NCI-H1105 treated with DMSO at 0.1 percent for 48 hours (cell line): ENCODE results near the gene HOXA9.

Source experiments
- DNase-seq: peaks from one replicate; lab custom pipeline; 2025; lab: John Stamatoyannopoulos, UW

The HOXA9 gene

DNA sequence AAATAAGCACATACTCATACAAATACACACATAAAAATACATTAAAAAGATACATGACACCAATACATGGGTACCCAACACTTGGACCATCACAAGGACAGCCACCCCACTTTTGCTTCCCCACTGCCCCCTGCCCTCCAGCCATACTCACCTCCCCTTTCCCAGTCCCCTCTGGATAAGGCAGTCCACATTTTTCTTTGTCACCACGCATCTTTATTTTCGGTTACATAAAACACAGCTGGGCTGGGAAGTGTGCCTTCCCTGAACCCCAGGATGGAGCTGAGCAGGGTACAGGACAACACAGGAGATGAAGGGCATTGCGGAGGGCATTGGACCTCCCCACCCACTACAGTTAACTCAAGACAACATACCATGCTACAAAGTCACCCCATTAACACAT is 11.8 kb downstream of the HOXA9 start:
- DNase-seq = no peak

DNA sequence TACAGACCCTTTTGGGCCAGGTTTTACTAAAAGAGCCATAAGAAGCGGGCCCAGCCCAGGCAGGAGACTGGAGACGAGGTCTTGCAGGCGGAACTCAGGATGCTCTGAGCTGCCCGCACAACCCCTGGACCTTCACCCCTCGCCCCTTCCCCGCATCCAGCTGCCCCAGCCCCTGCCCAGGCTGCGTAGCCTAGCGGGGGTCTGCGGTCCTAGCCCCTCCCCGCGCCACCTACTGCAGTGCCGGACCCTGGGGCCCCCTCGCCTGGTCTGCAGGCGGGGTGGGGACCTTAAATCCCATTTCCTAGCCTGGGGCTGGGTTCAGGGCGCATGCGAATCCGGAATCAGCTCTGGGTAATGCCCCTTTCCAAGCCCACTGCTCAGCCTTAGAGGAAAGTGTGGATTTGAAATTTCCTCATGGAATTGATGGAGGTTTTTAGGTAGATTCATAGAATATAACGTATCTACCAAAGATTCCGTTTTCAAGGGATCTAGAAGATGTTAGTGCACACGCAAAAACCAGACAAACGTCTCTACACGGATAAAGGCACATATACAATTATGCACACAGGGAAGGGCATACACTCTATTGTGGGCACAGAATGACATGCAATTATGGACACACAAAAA is 12.4 kb downstream of the HOXA9 start:
- no peak for DNase-seq

DNA sequence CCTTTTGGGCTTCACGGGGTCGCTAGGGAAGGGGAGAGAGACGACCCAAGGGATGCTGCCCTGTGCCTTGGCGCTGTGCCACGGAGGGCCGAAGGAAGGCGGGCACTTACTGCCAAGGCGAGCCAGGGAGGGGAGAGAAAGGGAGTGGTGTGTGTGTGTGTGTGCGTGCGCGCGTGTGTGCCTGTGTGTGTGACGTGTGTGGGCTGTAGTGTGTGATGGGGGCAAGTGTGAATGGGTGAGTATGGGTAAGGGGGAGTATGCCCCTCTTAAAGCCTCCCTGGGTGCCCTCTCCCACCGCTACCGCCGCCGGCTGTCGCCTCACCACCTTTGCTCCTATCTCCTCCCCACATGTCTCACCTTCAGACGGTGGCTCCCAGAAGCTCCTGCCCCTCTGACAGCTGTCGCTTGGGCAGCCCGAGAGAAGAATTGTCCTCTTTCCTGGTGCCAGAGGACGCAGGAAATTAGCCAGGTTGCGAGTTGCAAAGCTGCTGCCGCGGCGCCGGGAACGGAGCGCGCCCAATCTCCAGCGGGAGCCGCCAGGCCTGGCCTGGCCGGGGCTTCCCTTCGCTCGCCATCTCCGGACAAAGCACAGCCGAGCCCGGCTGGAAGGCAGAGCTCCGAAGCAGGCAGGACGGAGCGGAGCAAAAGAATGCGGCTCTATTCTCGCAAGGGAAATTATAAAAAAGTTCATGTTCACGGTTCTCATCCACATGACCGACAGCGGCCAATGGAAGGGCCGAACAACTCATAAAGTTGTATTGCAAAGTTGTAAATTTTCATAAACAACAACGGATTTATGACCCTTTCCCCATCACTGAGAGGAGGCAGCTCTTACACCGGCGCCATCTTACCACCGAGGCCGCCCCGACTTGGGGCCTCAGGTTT is 13.2 kb downstream of the HOXA9 start, which contains the start of gene HOXA3:
TSS of gene HOXA3 (minus strand) at position 653 of the 885 bp plus-strand sequence. CDS start 41,943 bp downstream, outside the sequence.
- no peak for DNase-seq

DNA sequence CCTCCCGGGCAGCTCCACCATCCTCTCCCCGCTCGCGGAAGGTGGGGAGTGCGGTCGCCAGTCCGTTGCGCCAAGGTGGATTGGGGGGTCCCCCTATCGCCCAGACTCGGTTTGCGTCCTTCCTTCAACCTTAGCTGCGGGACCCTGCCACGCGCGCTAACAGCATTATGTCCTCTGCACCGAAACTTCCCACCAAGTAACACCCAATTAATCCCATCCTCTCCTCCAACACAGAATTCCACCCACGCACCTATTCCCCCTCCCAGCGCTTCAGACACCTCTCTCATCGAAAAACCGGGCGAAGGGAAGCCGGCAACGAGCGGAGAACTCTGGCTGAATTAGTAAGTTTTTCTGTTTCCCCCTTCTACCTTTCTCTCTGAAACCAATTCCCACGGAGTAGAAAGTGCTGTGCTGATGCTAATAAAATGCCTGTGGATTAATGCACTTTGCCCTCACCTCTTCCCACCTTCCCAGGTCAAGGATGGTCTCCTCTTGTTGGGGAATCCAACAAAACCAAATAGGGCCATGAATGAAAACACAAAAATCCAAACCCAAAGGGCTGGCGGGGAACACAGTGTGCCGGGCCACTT is 13.9 kb downstream of the HOXA9 start:
- DNase-seq = no peak

DNA sequence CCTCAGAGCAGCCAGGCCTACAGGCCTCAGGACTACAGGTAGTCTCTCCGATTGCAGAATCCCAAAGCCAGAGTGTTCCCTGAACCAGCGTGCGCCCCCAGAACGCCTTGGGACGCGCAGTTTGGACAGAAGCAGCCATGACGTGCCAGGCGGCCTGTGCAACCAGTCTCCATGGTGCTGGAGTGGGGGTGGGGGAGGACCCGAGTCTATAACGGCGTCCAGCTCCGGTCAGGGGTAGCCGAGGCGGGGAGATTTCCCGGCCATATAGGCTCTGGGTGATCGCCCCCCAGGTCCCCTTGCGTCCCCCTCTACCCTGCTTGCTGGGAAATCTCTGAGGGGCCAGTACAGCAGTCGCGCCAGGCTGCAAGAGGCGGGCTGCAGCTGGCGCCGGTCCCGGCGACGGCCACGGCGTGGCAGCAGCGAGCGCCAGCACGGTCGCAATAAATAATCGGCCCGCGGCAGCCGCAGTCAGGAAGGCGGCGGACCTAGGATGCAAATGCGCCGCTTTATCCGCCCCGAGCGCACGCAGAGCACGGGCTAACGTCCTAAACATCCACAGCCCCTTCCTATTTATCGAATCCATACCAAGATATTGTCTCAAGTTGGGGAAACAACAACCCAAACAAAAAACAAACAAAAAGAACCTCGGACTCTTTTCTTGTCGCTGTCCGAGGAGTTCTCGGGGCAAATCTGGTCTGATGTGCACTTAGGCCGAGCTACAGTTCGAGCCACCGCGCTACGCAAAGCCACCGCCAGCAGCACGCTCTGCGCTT is 14.6 kb downstream of the HOXA9 start:
- peak; percentile 86 for DNase-seq

DNA sequence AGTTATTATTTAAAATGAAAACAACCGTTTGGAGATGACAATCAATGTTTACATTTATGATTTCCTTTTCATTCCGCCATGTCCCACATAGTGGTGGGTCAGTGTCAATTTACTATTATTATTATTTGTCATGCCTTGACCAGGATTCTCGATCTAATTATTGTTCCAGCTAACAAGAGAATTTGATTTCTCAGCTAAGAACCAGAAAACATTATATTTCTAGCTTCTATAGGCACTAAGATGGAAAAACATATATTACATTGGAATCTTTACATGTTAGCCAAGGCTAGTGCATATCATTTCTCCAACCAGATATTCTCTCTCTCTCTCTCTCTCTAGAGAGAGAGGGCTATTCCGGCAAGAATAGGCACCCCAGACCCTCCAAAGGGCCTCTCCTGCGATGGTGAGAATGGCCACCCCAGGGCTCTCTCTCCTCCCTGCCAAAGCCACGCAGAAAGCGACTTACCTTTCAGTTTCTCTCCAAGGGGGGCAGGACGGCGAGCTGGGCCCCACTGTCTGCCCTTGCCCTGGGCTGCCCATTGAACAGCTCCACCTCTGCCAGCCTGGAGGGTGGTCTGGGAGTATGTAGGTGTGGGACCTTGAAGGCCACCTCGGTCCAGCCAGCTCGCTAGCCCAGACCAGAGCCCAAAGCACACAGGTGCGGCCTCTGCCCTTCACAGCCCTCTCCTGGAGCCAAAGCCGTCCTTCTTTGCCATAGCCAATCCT is 15.3 kb downstream of the HOXA9 start:
- peak; percentile 47 for DNase-seq

DNA sequence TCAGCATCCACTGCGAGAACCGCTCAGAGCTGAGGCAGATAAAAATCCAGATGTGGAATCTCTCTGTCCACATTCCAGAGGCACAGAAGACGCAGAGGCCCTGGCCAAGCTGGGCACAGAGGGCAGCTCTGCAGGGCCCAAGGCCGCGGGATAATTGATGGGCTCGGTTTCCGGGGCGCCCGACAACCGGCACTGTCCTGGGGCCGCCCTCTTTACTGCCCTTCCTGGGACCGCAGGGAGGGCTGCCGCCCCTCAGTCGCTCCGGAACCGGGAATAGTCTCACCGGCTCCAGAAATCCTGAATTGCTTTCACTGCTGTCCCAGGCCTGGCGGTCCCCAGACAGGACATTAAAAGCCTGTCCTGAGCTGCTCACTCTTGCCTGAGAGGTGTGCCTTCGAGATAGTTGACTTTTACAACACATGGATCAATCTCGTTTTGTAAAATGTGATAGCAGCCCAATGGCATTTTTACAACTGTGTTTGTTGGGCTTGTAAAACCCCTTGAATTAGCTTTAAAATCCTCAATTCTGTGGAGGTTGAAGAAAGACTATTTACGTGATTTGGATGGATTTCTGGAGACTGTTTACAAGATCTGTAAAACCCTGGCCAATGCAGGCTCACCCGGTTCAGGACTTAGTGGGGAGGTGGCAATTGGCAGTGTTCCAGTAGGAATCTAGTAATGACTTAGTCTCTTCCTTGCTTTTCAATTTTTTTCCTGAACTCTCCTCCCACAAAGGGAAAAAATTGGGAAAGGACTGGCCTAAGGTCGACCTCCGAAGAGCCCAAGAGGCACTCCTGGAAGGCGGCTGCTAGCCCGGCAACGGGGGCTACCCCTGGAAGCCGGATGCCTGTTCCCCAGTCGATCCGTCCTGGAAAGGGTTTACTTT is 16.3 kb downstream of the HOXA9 start:
- DNase-seq = peak; percentile 41

DNA sequence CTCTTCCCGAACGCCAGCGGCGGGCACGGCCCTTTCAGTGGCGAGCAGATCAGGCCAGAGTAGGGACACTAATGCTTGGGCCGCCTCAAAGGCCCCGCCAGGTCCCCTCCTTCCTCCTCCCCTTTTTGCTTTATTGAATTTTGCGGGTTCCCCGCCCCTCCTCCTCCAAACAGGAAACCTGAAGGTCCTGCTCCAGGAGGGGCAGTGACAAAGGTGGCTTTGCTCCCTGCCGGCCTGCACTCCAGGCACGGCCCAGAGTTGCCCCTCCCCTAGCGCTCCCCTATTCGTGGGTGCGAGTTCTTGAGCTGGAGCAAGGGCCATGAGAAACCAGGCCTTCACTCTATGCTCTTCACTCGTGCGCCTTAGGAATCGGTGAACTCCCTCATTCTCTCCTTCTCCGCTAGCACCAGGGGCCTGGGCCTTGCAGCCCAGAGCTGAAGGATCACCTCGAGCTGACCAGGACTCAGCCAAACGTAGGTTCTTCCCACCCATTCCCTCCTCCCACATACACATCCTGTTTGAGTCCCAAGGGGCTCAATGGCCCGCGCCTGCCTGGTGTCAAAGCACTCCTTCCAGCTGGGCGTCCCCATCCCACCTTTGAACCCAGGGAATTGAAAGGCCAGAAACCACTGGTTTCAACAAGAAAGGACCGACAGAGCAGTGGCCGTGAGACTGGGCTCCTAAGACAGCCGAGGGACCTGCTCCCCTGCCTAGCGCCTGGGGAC is 17.1 kb downstream of the HOXA9 start:
- peak; percentile 63 for DNase-seq

DNA sequence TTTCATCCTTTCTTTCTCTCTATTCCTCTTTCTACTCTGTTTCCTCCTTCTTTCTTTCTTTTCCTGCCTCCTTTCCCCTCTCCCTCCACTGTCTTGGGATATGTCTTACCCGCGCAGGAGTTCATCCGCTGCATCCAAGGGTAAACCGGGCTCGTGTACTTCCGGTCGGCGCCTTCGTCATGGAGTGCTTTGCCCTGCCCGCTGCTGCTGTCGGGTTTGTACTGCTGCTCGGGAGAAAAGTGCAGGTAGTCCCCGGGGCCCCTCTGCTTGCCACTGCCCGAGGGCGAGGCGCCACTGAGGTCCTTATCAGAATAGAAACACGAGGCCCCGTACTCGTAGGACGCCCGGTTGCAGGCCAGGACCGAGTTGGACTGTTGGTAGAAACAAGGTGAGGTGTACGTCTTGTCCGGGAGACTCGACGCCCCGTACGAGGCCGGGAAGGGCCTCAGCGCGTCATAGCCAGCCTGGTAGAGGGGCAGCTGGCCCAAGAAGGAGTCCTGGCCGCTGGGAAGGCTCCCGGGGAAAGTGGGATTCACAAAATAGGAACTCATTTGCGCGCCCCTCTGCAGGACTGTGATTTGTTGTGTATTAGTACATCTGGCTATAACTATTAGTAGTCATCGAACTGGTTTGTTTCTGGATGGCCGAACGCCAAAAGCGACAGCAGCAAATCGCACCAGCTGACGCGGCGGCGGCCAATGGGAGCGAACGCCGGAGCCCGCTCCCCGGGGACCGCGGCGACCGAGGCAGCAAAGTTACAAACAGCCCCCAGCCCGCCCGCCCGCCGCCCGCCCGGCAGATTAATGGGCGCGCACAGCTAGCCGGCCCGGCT is 17.9 kb downstream of the HOXA9 start, which contains the start of gene HOXA6:
TSS of gene HOXA6 (minus strand) at position 576 of the 832 bp plus-strand sequence. CDS start at position 551, 25 bp downstream.
- DNase-seq = peak; percentile 79

DNA sequence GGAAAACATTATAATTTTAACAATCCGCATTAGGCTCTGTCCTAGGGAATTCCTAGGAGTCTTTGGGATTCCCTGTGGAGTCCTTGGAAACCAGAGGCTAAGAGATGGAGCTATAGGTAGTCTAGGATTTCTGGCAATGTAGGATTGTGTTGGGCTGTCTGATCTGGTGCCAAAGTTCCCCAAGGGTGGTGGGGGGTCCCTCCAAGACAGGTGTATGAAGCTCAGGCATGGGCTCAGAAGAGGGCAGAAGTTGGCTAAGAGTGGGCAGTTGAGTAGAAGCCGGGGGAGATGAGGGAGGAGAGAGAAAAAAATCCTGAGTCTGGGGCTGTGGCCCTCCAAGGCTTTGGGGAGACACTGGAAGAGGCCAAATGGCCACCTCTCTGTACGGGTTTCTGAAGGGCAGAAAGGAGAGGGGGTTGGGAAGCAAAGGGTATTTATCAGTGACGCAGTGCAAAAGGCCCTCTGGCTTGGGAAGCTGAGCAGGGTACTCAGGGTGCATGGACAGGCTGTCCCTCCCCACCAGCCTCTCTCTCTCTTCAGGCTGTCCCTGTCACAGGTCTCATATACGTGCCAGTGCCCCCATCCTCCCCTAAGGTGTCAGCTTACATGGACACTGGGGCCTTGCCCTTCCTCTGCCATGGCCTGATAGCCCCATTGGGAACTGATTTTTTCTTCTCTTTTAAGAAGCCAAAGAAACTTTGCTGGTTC is 18.7 kb downstream of the HOXA9 start:
- no peak for DNase-seq

DNA sequence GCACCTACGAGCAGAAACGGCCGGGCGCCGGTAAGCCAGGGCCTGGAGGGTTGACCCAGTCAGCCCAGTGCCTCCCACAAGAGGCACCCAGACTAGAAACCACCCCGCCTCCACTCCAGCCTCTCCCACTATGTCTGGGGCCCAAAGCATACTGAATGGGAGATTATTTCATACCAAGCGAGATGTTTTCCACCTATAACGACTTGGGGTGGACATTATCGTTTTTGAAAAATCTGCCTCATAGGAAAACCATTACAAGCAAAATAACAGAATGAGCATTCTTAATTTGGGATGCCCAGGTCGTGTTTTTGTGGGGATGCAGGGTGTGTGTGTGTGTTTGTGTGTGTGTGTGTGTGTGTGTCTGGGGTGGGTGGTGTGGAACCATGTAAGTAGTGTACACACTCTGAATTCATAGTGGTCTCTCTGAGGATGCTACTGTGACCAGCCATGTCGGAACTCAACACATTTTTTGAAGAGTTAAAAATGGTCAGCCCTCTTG is 19.4 kb downstream of the HOXA9 start:
- no peak for DNase-seq

DNA sequence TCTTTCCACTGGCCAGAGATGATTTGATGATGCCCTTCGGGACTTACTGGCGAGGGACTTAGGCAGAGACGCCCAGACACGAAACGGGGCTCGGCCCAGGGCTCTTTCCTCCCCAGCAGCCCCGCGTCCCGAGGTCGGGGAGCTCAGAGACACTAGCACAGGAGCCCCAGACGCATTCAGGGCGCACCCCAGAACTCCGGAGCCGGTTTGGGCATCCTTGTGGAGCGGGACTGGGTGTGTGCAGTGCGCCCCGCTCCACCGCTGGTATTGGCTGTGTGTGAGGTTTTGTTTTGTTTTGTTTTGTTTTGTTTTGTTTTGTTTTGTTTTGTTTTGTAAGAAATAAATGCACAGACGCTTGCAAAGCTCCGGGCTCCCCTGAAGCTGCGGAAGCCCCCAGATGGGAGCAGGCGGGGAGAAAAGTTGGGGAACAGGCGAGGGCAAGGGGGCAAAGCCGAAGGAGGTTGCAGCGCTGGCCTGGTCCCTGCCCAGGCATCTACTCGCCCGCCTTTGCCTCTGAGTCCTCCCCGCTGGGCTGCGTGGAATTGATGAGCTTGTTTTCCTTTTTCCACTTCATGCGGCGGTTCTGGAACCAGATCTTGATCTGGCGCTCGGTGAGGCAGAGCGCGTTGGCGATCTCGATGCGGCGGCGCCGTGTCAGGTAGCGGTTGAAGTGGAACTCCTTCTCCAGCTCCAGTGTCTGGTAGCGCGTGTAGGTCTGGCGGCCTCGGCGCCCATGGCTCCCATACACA is 20.0 kb downstream of the HOXA9 start:
- no peak for DNase-seq

DNA sequence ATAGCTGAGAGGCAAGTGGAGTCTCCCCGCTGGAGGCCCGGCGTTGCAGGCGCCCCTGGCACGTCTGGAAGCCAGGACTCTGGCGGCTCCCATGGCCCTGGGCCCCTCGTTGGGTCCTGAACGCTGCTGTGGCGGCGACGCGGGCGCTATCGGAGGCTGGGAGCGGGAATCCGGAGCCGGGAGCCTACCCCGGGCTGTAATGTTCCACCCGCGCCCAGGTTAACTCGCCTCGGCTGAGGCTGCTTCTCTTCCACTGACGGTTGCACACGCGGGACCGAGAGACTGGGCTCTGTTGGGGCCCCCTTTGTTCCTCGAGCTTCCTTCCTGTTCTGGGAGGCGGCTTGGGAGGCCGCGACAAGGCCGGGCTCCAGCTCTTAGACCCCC is 20.6 kb downstream of the HOXA9 start:
- no peak for DNase-seq

DNA sequence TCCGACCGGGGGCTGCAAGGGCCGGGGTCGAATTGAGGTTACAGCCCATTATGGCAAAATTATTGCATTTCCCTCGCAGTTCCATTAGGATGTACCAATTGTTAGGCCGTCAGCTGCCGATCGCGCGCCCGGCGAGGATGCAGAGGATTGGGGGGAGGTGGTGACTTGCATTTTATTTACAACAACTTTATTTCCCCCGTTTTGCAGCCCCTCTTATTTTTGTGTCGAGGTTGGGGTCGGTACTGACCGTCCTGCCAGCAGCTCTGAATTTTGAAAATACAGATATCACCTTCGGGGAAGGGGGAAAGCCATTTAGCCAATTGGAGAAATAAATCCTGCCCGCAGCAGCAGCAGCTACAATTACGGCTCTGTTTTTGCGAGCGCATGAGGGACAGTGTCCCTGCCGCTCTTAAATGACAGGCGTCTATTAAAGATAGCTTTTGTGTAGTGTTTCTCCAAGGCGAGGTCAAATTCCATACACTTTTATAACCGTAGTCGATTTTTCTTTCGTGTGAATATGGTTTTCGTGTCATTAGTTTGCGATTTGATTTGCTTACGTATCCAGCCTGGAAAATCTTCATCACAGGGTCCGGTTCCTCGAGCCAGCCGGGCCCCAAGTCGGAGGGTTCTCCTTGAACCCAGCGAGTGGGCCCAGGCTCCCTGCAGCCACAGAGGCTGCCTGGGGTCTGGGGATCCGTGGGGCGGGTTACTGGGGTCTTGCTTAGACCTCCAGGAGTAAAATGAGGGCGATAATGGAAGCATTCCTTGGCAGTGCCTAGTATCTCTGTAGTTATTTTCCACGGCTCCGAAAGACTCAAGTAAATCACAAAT is 21.2 kb downstream of the HOXA9 start:
- no peak for DNase-seq

DNA sequence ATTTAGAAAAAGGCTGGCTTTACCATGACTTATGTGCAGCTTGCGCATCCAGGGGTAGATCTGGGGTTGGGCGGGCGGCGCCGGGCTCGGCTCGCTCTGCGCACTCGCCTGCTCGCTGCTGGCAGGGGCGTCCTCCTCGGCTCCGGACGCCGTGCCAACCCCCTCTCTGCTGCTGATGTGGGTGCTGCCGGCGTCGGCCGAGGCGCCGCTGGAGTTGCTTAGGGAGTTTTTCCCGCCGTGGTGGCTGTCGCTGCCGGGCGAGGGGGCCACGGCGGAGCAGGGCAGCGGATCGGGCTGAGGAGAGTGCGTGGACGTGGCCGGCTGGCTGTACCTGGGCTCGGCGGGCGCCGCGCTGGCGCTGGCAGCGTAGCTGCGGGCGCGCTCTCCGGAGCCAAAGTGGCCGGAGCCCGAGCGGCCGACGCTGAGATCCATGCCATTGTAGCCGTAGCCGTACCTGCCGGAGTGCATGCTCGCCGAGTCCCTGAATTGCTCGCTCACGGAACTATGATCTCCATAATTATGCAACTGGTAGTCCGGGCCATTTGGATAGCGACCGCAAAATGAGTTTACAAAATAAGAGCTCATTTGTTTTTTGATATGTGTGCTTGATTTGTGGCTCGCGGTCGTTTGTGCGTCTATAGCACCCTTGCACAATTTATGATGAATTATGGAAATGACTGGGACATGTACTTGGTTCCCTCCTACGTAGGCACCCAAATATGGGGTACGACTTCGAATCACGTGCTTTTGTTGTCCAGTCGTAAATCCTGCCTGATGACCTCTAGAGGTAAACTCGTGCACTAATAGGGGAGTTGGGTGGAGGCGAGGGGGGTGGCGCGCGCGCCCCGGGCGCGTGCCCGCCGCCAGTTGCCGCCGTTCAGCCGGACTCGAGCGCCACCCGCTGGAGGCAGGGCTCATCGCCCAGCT is 22.1 kb downstream of the HOXA9 start, which contains the start of gene HOXA5:
TSS of gene HOXA5 (minus strand) at position 659 of the 927 bp plus-strand sequence. CDS start at position 585, 74 bp downstream.
- DNase-seq = peak; percentile 87
